GM12878 (cell line): ENCODE results near the gene TNRC18. TPM values are rescaled to one million over a fixed set of nuclear protein-coding genes. Genes with fewer than 3 reads are reported as not detected.

Source experiments
- ATAC-seq: fragments of 200-7000 bp; cut with Tn5 transposase; 3 replicates; pipeline ENCODE4 v1.9.1; 2020; ENCODE audit warnings: mild to moderate bottlenecking, moderate library complexity
- BruUV-seq: library from RNA; stranded (reverse); fragments of 400-500 nt; replicated peaks from 2 replicates; lab custom pipeline; 2021; lab: Mats Ljungman, UMichigan
- CTCF ChIA-PET: fragments of 300-600 bp; sonication (Branson Sonifier 250); formaldehyde crosslinking; extraction: SDS; loops from one replicate; lab custom pipeline; 2021; ENCODE audit warnings: inconsistent platforms; lab: Yijun Ruan, JAX
- POLR2A ChIA-PET: fragments of 350-600 bp; formaldehyde crosslinking; extraction: SDS; loops from one replicate; lab custom pipeline; 2021; ENCODE audit warnings: inconsistent platforms; lab: Charles Lee
- RAD21 ChIA-PET: fragments of 300-600 bp; sonication (Branson Sonifier 250); formaldehyde crosslinking; loops from one replicate; lab custom pipeline; 2023; ENCODE audit warnings: antibody characterized with exemption; ENCODE audit not compliant: unreplicated experiment; lab: Charles Lee
- SMC1A ChIA-PET: fragments of 300-600 bp; sonication (Branson Sonifier 250); formaldehyde crosslinking; loops from one replicate; lab custom pipeline; 2023; ENCODE audit not compliant: unreplicated experiment, uncharacterized antibody; lab: Charles Lee
- DNase-seq: peaks from one replicate; pipeline ENCODE4 v3.0.0-alpha.2; 2011; ENCODE audit warnings: low read depth, low spot score
- FAIRE-seq: peaks from 3 replicates; lab custom pipeline; 2011; peaks lifted over from hg19 to GRCh38; lab: Jason Lieb, UNC
- H2AFZ ChIP-seq: 2 replicates; pipeline ENCODE4 v1.6.0; 2011; ENCODE audit warnings: low read depth, low read length, control low read depth; ENCODE audit not compliant: control insufficient read depth
- H3K27ac ChIP-seq: 2 replicates; pipeline ENCODE4 v1.5.1; 2011; ENCODE audit warnings: control low read depth; ENCODE audit not compliant: control insufficient read depth, insufficient read depth
- H3K27me3 ChIP-seq, 2 experiments: replicated peaks in 1 of 2; 2 replicates each; pipeline versions ENCODE4 v1.6.0 to v1.6.1; 2011; ENCODE audit warnings: low read length in 1 of 2; ENCODE audit not compliant: control insufficient read depth in 2 of 2, insufficient read depth in 2 of 2
- H3K36me3 ChIP-seq, 2 experiments: 2 replicates each; pipeline ENCODE4 v1.5.1; 2011; ENCODE audit warnings: low read length in 1 of 2; ENCODE audit not compliant: control insufficient read depth in 2 of 2, insufficient read depth in 2 of 2
- H3K4me1 ChIP-seq: 2 replicates; pipeline ENCODE4 v1.6.1; 2011; ENCODE audit warnings: mild to moderate bottlenecking, low read length, moderate library complexity, mixed read lengths; ENCODE audit not compliant: control insufficient read depth, insufficient read depth
- H3K4me2 ChIP-seq: 2 replicates; pipeline ENCODE4 v1.6.0; 2011; ENCODE audit warnings: control low read depth; ENCODE audit not compliant: control insufficient read depth, insufficient read depth
- H3K4me3 ChIP-seq: fragments of 200-600 bp; sonication (generic); 2 replicates; pipeline ENCODE4 v1.5.1; 2016
- H3K79me2 ChIP-seq: 2 replicates; pipeline ENCODE4 v1.6.0; 2011; ENCODE audit warnings: low read length; ENCODE audit not compliant: control insufficient read depth, insufficient read depth
- H3K9ac ChIP-seq: 2 replicates; pipeline ENCODE4 v1.8.0; 2011; ENCODE audit warnings: low read length, control low read depth, mixed read lengths; ENCODE audit not compliant: control insufficient read depth, insufficient read depth
- H3K9me3 ChIP-seq: replicated peaks from 3 replicates; pipeline ENCODE4 v1.5.1; 2011; ENCODE audit warnings: mild to moderate bottlenecking, low read length; ENCODE audit not compliant: control insufficient read depth, insufficient read depth
- H4K20me1 ChIP-seq: 2 replicates; pipeline ENCODE4 v1.6.0; 2011; ENCODE audit not compliant: control insufficient read depth, insufficient read depth
- BACH1 ChIP-seq: fragments of 450-650 bp; IDR thresholded peaks from 2 replicates; pipeline ENCODE4 v1.6.1; 2017; ENCODE audit warnings: mild to moderate bottlenecking, borderline replicate concordance
- BHLHE40 ChIP-seq, 2 experiments: fragments of 450-650 bp in 1 of 2; IDR thresholded peaks; 2 replicates each; pipeline ENCODE4 v1.6.1; 2011 to 2017; ENCODE audit warnings: low read depth in 2 of 2, borderline replicate concordance in 1 of 2, improper control_type of control experiment in 1 of 2, low read length in 1 of 2, mild to moderate bottlenecking in 1 of 2
- BRCA1 ChIP-seq: IDR thresholded peaks from 2 replicates; pipeline ENCODE4 v1.6.1; 2011; ENCODE audit warnings: low read depth, low read length, improper control_type of control experiment
- EP300 ChIP-seq, 2 experiments: fragments of 150-350 bp in 1 of 2; IDR thresholded peaks; 2 replicates each; pipeline ENCODE4 v1.6.1; 2011 to 2012; ENCODE audit warnings: low read depth in 2 of 2, low read length in 2 of 2, borderline replicate concordance in 1 of 2, improper control_type of control experiment in 1 of 2, inconsistent platforms in 1 of 2; ENCODE audit not compliant: control insufficient read depth in 1 of 2
- EZH2 ChIP-seq: IDR thresholded peaks from 2 replicates; pipeline ENCODE4 v1.6.1; 2012; ENCODE audit warnings: low read depth, mild to moderate bottlenecking, control low read depth, inconsistent platforms, low read length, borderline replicate concordance; ENCODE audit not compliant: control insufficient read depth
- FOS ChIP-seq: IDR thresholded peaks from 3 replicates; pipeline ENCODE4 v1.6.1; 2011; ENCODE audit warnings: borderline replicate concordance; ENCODE audit not compliant: insufficient read length; ENCODE audit errors: extremely low read depth
- IRF4 ChIP-seq: IDR thresholded peaks from 2 replicates; pipeline ENCODE4 v1.6.1; 2011; ENCODE audit warnings: low read depth, low read length
- NFYA ChIP-seq: IDR thresholded peaks from 2 replicates; pipeline ENCODE4 v1.6.1; 2011; ENCODE audit warnings: low read depth, mild to moderate bottlenecking, low read length, improper control_type of control experiment, borderline replicate concordance
- POLR2A ChIP-seq: IDR thresholded peaks from 2 replicates; pipeline ENCODE4 v1.6.1; 2011; ENCODE audit warnings: low read depth, mild to moderate bottlenecking, low read length
- SMAD1 ChIP-seq: fragments of 450-650 bp; IDR thresholded peaks from 2 replicates; pipeline ENCODE4 v1.6.1; 2018; ENCODE audit warnings: mild to moderate bottlenecking, low read depth; ENCODE audit not compliant: partially characterized antibody
- SREBF1 ChIP-seq: IDR thresholded peaks from 2 replicates; pipeline ENCODE4 v1.6.1; 2012; ENCODE audit warnings: mild to moderate bottlenecking, low read length
- SRF ChIP-seq, 2 experiments: IDR thresholded peaks; 2 replicates each; pipeline ENCODE4 v1.6.1; 2011; ENCODE audit warnings: low read depth in 2 of 2, low read length in 2 of 2, mild to moderate bottlenecking in 1 of 2, moderate library complexity in 1 of 2
- ZNF274 ChIP-seq: IDR thresholded peaks from one replicate; pipeline ENCODE4 v1.8.0; 2011; ENCODE audit not compliant: insufficient read length, insufficient read depth
- ZNF384 ChIP-seq: IDR thresholded peaks from 2 replicates; pipeline ENCODE4 v1.6.1; 2012; ENCODE audit warnings: low read depth, mild to moderate bottlenecking, low read length, improper control_type of control experiment, borderline replicate concordance
- WGBS: methylation state at CpG from one replicate; pipeline ENCODE4 v1.1.6; 2016; ENCODE audit warnings: low lambda C conversion rate; ENCODE audit not compliant: insufficient replicate concordance, insufficient coverage; ENCODE audit errors: missing lambda C conversion rate; 5-methylcytosine and 5-hydroxymethylcytosine counted together
- in situ Hi-C: fragments of 300-500 bp; cut with MboI; formaldehyde crosslinking; loops from 9 replicates; pipeline ENCODE4 v1.14.3; 2018; ENCODE audit warnings: mixed read lengths
- intact Hi-C: fragments of 100-400 bp; cut with micrococcal nuclease; formaldehyde crosslinking; loops from one replicate; pipeline ENCODE4 v1.14.2; 2022; ENCODE audit not compliant: unreplicated experiment
- polyA plus RNA-seq, 11 experiments: library from polyadenylated mRNA; depleted of rRNA in 4 of 11; unstranded in 6 of 11; stranded (reverse) in 5 of 11; fragments of >200 nt; fragmentation: Nextera tagmentation in 4 of 11; fragmentation: Illumina TruSeq in 1 of 11; extraction: Ambion mirVana in 4 of 11; extraction: Trizol in 1 of 11; gene quantifications; 1 replicate in 1 of 11; 2 replicates in 10 of 11; pipeline versions ENCODE4 v1.2.1 to v1.2.3, GENCODE V29; 2011 to 2016; ENCODE audit warnings: inconsistent platforms in 2 of 11, missing spikeins in 2 of 11, low read depth in 1 of 11
- total RNA-seq, 4 experiments: library from RNA; depleted of rRNA in 3 of 4; stranded (reverse); fragments of >200 nt in 3 of 4; fragmentation: Illumina TruSeq in 1 of 4; extraction: Trizol in 1 of 4; gene quantifications; 2 replicates each; pipeline versions ENCODE4 v1.2.1 to v1.2.3, GENCODE V29; 2013 to 2021
- TF ChIP-seq, protein P1 (sequence below): fragments of 450-650 bp; IDR thresholded peaks from 2 replicates; pipeline ENCODE4 v1.6.1; 2017; ENCODE audit warnings: low read depth, mild to moderate bottlenecking, moderate library complexity
- TF ChIP-seq, protein P2 (sequence below): fragments of 450-650 bp; IDR thresholded peaks from 2 replicates; pipeline ENCODE4 v1.6.1; 2014; ENCODE audit warnings: mild to moderate bottlenecking
- TF ChIP-seq, protein P3 (sequence below): IDR thresholded peaks from 2 replicates; pipeline ENCODE4 v1.6.1; 2012; ENCODE audit warnings: low read depth, low read length, improper control_type of control experiment
- TF ChIP-seq, protein P4 (sequence below): IDR thresholded peaks from 2 replicates; pipeline ENCODE4 v1.6.1; 2011; ENCODE audit warnings: low read depth, low read length, improper control_type of control experiment, borderline replicate concordance

TNRC18 gene
- total and polyA plus RNA-seq, 10 of the 15 experiments (the other 5 are each of a cell fraction or from before 2014, with no cell fraction given) = 0.02 to 31.7 (median 5.4) TPM

DNA sequence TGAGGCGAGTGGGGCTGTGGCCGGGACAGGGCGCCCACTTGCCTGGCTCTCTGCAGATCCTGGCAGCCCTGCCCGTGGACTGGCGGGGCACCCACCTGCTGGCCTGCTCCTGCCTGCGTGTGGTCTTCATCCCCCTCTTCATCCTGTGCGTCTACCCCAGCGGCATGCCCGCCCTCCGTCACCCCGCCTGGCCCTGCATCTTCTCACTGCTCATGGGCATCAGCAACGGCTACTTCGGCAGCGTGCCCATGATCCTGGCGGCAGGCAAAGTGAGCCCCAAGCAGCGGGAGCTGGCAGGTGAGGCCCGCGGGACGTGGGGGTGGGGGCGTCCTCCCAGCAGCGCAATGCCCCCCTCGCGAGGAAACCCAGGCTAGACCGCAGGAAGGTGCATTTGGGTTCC lies 123.3 kb downstream of the TNRC18 start (continued):
- TF ChIP-seq, protein P1, sequence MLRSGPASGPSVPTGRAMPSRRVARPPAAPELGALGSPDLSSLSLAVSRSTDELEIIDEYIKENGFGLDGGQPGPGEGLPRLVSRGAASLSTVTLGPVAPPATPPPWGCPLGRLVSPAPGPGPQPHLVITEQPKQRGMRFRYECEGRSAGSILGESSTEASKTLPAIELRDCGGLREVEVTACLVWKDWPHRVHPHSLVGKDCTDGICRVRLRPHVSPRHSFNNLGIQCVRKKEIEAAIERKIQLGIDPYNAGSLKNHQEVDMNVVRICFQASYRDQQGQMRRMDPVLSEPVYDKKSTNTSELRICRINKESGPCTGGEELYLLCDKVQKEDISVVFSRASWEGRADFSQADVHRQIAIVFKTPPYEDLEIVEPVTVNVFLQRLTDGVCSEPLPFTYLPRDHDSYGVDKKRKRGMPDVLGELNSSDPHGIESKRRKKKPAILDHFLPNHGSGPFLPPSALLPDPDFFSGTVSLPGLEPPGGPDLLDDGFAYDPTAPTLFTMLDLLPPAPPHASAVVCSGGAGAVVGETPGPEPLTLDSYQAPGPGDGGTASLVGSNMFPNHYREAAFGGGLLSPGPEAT = no peak
- TF ChIP-seq, protein P2, sequence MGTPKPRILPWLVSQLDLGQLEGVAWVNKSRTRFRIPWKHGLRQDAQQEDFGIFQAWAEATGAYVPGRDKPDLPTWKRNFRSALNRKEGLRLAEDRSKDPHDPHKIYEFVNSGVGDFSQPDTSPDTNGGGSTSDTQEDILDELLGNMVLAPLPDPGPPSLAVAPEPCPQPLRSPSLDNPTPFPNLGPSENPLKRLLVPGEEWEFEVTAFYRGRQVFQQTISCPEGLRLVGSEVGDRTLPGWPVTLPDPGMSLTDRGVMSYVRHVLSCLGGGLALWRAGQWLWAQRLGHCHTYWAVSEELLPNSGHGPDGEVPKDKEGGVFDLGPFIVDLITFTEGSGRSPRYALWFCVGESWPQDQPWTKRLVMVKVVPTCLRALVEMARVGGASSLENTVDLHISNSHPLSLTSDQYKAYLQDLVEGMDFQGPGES = no peak
- TF ChIP-seq BACH1 (no peak), ZNF384 (no peak), SRF (IDR thresholded peaks at IDR 0.05; ENCODE audit: low read depth in 2 of 2, low read length in 2 of 2) (no peak)

DNA sequence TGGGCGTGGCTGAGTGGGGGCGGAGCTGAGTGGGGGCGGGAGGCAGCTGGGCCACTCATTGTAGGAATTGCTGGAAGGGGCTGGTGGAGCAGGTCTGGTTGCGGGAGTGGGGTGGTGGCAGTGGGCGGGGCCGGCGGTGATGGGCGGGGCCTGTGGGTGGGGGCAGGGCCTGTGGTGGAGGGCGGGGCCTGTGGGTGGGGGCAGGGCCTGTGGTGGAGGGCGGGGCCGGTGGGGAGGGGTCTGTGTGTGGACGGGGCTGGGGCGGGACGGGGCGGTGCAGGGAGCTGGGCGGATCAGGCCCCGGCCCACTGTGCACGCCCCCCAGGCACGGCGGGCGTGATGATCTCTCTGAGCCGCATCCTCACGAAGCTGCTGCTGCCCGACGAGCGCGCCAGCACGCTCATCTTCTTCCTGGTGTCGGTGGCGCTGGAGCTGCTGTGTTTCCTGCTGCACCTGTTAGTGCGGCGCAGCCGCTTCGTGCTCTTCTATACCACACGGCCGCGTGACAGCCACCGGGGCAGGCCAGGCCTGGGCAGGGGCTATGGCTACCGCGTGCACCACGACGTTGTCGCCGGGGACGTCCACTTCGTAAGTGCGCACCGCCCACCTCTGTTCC lies 126.9 kb downstream of the TNRC18 start:
- no peaks in the 10 kb centered on the region; the same call in 2 of the 3 replicates for H3K9me3 ChIP-seq
- no TSS peak for BruUV-seq
- no peak overlapping the region for H3K9ac ChIP-seq
- H3K4me3 ChIP-seq = no peak overlapping the region
- peak; percentile 71 for ATAC-seq
- intact Hi-C loops = no loop called here
- H3K4me1 ChIP-seq = peaks cover 3% of the 10 kb centered on the region; the same call in 1 of the 2 replicates
- H3K79me2 ChIP-seq = no peaks in the 10 kb centered on the region
- no peaks in the 10 kb centered on the region for H3K27me3 ChIP-seq
- no peak overlapping the region for H3K27ac ChIP-seq
- ChIA-PET SMC1A (no interaction called here), POLR2A (no interaction called here), CTCF (no interaction called here), RAD21 (no interaction called here)
- H3K36me3 ChIP-seq = no peaks in the 10 kb centered on the region
- peak overlapping the region; percentile 38 for H3K4me2 ChIP-seq
- in situ Hi-C loops = no loop called here
- 13% methylated on average over 36 of the region's 48 CpGs for WGBS
- TF ChIP-seq BACH1 (no peak), POLR2A (0 out of 2 replicates have a peak, but pooled peaks have one; percentile 40), ZNF274 (no peak), EP300 (IDR thresholded peaks at IDR 0.05; ENCODE audit: borderline replicate concordance in 1 of 2, control insufficient read depth in 1 of 2, low read depth in 2 of 2, low read length in 2 of 2) (no peak), SMAD1 (no peak), IRF4 (no peak), SREBF1 (no peak), NFYA (no peak), EZH2 (no peak), FOS (no peak), BRCA1 (no peak), BHLHE40 (IDR thresholded peaks at IDR 0.05; ENCODE audit: borderline replicate concordance in 1 of 2, low read depth in 2 of 2, low read length in 1 of 2) (peak in 1 of 2 experiments; percentile 25; a peak in 1 of 4 replicates)
- TF ChIP-seq, protein P3, sequence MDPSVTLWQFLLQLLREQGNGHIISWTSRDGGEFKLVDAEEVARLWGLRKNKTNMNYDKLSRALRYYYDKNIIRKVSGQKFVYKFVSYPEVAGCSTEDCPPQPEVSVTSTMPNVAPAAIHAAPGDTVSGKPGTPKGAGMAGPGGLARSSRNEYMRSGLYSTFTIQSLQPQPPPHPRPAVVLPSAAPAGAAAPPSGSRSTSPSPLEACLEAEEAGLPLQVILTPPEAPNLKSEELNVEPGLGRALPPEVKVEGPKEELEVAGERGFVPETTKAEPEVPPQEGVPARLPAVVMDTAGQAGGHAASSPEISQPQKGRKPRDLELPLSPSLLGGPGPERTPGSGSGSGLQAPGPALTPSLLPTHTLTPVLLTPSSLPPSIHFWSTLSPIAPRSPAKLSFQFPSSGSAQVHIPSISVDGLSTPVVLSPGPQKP = no peak
- TF ChIP-seq, protein P4, sequence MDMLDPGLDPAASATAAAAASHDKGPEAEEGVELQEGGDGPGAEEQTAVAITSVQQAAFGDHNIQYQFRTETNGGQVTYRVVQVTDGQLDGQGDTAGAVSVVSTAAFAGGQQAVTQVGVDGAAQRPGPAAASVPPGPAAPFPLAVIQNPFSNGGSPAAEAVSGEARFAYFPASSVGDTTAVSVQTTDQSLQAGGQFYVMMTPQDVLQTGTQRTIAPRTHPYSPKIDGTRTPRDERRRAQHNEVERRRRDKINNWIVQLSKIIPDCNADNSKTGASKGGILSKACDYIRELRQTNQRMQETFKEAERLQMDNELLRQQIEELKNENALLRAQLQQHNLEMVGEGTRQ = no peak
- H2AFZ ChIP-seq = peak overlapping the region; percentile 68
- FAIRE-seq = no peak
- peak; percentile 1 for DNase-seq
- H4K20me1 ChIP-seq = no peaks in the 10 kb centered on the region
